PC-9 (cell line): Measurements from ENCODE around the gene GDPD4. TPM values are rescaled to one million over a fixed set of nuclear protein-coding genes. Genes with fewer than 3 reads are reported as not detected.

ENCODE experiments used
- BruUV-seq: library from RNA; stranded (reverse); fragments of 400-500 nt; replicated peaks from 2 replicates; lab custom pipeline; 2021; lab: Mats Ljungman, UMichigan
- CTCF ChIA-PET: fragments of 300-600 bp; sonication (Branson Sonifier 250); formaldehyde crosslinking; loops from one replicate; lab custom pipeline; 2022; ENCODE audit warnings: antibody characterized with exemption; lab: Charles Lee
- POLR2A ChIA-PET: fragments of 300-600 bp; sonication (Branson Sonifier 250); formaldehyde crosslinking; loops from one replicate; lab custom pipeline; 2022; ENCODE audit warnings: antibody characterized with exemption; ENCODE audit not compliant: unreplicated experiment; lab: Charles Lee
- DNase-seq, 2 experiments: peaks; one replicate each; pipeline versions ENCODE4 v3.0.0 to v3.0.0-alpha.2; 2015 to 2022; ENCODE audit warnings: mixed read lengths in 1 of 2
- H2AFZ ChIP-seq: fragments of 200-600 bp; sonication (generic); 2 replicates; pipeline ENCODE4 v1.8.1; 2017; ENCODE audit warnings: antibody characterized with exemption
- H3F3A ChIP-seq: fragments of 200-600 bp; sonication (generic); 2 replicates; pipeline ENCODE4 v1.8.1; 2017; ENCODE audit warnings: antibody characterized with exemption, mild to moderate bottlenecking, low read depth; ENCODE audit not compliant: insufficient read depth
- H3K27ac ChIP-seq: fragments of 200-600 bp; sonication (generic); 2 replicates; pipeline ENCODE4 v1.6.1; 2016; ENCODE audit warnings: mixed run types
- H3K27me3 ChIP-seq: fragments of 200-600 bp; sonication (generic); 2 replicates; pipeline ENCODE4 v1.6.1; 2016; ENCODE audit warnings: low read depth, mixed run types; ENCODE audit not compliant: insufficient read depth
- H3K36me3 ChIP-seq: fragments of 200-600 bp; sonication (generic); 2 replicates; pipeline ENCODE4 v1.6.1; 2016; ENCODE audit warnings: low read depth, mixed run types
- H3K4me1 ChIP-seq: fragments of 200-600 bp; sonication (generic); replicated peaks from 2 replicates; pipeline ENCODE4 v1.6.1; 2016; ENCODE audit warnings: mixed run types; ENCODE audit not compliant: insufficient read depth
- H3K4me2 ChIP-seq: fragments of 200-600 bp; sonication (generic); 2 replicates; pipeline ENCODE4 v1.6.1; 2017; ENCODE audit warnings: mixed run types
- H3K4me3 ChIP-seq: fragments of 200-600 bp; sonication (generic); 2 replicates; pipeline ENCODE4 v1.6.1; 2016; ENCODE audit warnings: mixed run types
- H3K79me2 ChIP-seq: fragments of 200-600 bp; sonication (generic); 2 replicates; pipeline ENCODE4 v1.6.1; 2017; ENCODE audit warnings: low read depth, mixed run types
- H3K9me2 ChIP-seq: fragments of 200-600 bp; sonication (generic); 2 replicates; pipeline ENCODE4 v1.8.1; 2017; ENCODE audit warnings: mild to moderate bottlenecking; ENCODE audit not compliant: insufficient read depth
- H3K9me3 ChIP-seq: fragments of 200-600 bp; sonication (generic); 2 replicates; pipeline ENCODE4 v1.8.1; 2016; ENCODE audit warnings: low read depth; ENCODE audit not compliant: insufficient read depth
- H4K20me1 ChIP-seq: fragments of 200-600 bp; sonication (generic); 2 replicates; pipeline ENCODE4 v1.8.1; 2017; ENCODE audit not compliant: insufficient read depth
- EZH2 ChIP-seq: fragments of 200-600 bp; sonication (generic); IDR thresholded peaks from 2 replicates; pipeline ENCODE4 v1.8.0; 2017; ENCODE audit warnings: antibody characterized with exemption, low read depth
- intact Hi-C: fragments of 100-400 bp; cut with micrococcal nuclease; formaldehyde crosslinking; loops from one replicate; pipeline ENCODE4 v1.10.0; 2022; ENCODE audit not compliant: unreplicated experiment
- total RNA-seq: library from RNA; stranded (reverse); gene quantifications from 2 replicates; pipeline ENCODE4 v1.2.3, GENCODE V29; 2021
- TF ChIP-seq, protein P1 (sequence below): fragments of 200-600 bp; sonication (generic); conservative IDR thresholded peaks from 2 replicates; pipeline ENCODE4 v1.6.1; 2017; ENCODE audit warnings: mixed run types, antibody characterized with exemption, mild to moderate bottlenecking, moderate library complexity

The GDPD4 gene
- total RNA-seq, 1 experiment from 2014 or later = not detected

- no peak overlapping the region for H3K4me3 ChIP-seq
- H3K9me3 ChIP-seq = no peaks in the 10 kb centered on the region
- DNase-seq = no peak
- intact Hi-C loops = no loop called here
- H3K27me3 ChIP-seq = 0 out of 2 replicates have a peak, but pooled peaks cover 9% of the 10 kb centered on the region
- no peaks in the 10 kb centered on the region for H3K79me2 ChIP-seq
- TF ChIP-seq, protein P1, sequence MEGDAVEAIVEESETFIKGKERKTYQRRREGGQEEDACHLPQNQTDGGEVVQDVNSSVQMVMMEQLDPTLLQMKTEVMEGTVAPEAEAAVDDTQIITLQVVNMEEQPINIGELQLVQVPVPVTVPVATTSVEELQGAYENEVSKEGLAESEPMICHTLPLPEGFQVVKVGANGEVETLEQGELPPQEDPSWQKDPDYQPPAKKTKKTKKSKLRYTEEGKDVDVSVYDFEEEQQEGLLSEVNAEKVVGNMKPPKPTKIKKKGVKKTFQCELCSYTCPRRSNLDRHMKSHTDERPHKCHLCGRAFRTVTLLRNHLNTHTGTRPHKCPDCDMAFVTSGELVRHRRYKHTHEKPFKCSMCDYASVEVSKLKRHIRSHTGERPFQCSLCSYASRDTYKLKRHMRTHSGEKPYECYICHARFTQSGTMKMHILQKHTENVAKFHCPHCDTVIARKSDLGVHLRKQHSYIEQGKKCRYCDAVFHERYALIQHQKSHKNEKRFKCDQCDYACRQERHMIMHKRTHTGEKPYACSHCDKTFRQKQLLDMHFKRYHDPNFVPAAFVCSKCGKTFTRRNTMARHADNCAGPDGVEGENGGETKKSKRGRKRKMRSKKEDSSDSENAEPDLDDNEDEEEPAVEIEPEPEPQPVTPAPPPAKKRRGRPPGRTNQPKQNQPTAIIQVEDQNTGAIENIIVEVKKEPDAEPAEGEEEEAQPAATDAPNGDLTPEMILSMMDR = no peak
- TF ChIP-seq EZH2 = no peak
- ChIA-PET POLR2A (no interaction called here), CTCF (no interaction called here)
- H3K27ac ChIP-seq = no peak overlapping the region
- no peak overlapping the region for H2AFZ ChIP-seq
- H4K20me1 ChIP-seq = no peaks in the 10 kb centered on the region
- no peaks in the 10 kb centered on the region for H3K4me1 ChIP-seq
- H3K4me2 ChIP-seq = no peak overlapping the region
- no peaks in the 10 kb centered on the region; the same call in 1 of the 2 replicates for H3F3A ChIP-seq
- no peaks in the 10 kb centered on the region for H3K9me2 ChIP-seq
- no TSS peak for BruUV-seq
- no peaks in the 10 kb centered on the region for H3K36me3 ChIP-seq
These were observed 93.7 kb downstream of the GDPD4 start for GRCh38 chr11:77207618-77208313.

DNA sequence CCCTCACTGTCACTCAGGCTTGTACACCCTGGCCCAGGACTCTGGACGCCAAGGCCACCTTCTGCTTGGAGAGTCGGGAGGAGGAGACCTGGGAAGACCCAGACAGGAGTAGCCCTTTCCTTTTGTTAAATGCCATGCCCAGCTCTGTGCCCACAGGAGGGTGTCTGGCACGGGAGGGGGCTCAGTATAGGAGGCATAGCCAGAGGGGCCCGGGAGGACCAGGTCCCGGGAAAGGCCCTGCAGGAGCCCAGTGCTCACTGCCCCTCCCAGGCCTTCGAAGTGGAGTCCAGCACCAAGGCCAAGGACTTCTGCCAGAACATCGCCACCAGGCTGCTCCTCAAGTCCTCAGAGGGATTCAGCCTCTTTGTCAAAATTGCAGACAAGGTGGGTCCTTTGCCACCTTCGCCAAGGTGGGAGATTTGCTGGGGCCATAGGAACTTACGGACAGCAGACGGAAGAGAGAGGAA, 94.4 kb downstream of the GDPD4 start:
- intact Hi-C loops = no loop called here
- no peaks in the 10 kb centered on the region for H3K36me3 ChIP-seq
- ChIA-PET POLR2A (no interaction called here), CTCF (no interaction called here)
- no peak for TF ChIP-seq EZH2
- TF ChIP-seq, protein P1 = no peak
- DNase-seq = no peak
- no peaks in the 10 kb centered on the region for H3K4me1 ChIP-seq
- H3F3A ChIP-seq = no peaks in the 10 kb centered on the region; the same call in 1 of the 2 replicates
- no peaks in the 10 kb centered on the region for H3K79me2 ChIP-seq
- no peaks in the 10 kb centered on the region for H4K20me1 ChIP-seq
- H3K9me2 ChIP-seq = no peaks in the 10 kb centered on the region
- 0 out of 2 replicates have a peak, but pooled peaks cover 9% of the 10 kb centered on the region for H3K27me3 ChIP-seq
- H2AFZ ChIP-seq = no peak overlapping the region
- no peaks in the 10 kb centered on the region for H3K9me3 ChIP-seq
- BruUV-seq = no TSS peak
- H3K4me3 ChIP-seq = no peak overlapping the region
- H3K4me2 ChIP-seq = no peak overlapping the region
- no peak overlapping the region for H3K27ac ChIP-seq

GRCh38 chr11:77206264-77207018, 95.0 kb downstream of the GDPD4 start:
- Histone ChIP-seq H3K9me3 (no peaks in the 10 kb centered on the region), H2AFZ (no peak overlapping the region), H3K27ac (no peak overlapping the region), H3K4me1 (no peaks in the 10 kb centered on the region), H3K4me2 (no peak overlapping the region), H4K20me1 (no peaks in the 10 kb centered on the region), H3K27me3 (0 out of 2 replicates have a peak, but pooled peaks cover 9% of the 10 kb centered on the region), H3K9me2 (no peaks in the 10 kb centered on the region), H3K4me3 (no peak overlapping the region), H3K36me3 (no peaks in the 10 kb centered on the region), H3F3A (no peaks in the 10 kb centered on the region; the same call in 1 of the 2 replicates), H3K79me2 (no peaks in the 10 kb centered on the region)
- BruUV-seq = no TSS peak
- ChIA-PET POLR2A (no interaction called here), CTCF (interaction anchor here (0.6 kb wide), 2 partner anchors 27 to 1056 kb away, joined by 3 read pairs; no protein-coding TSS in a partner anchor)
- no peak for DNase-seq
- intact Hi-C loops = no loop called here
- TF ChIP-seq EZH2 = no peak
- TF ChIP-seq, protein P1 = no peak
